ENCODE measurements around the gene STX18.
"Not testable (repeated sequence)": the region's sequence is repeated elsewhere in the genome, so short reads cannot be mapped to it uniquely, and the experiment has no call there.

STX18 gene

GRCh38 chr4:4433941-4434340 lies 107.9 kb downstream of the STX18 start:
- no peak for DNase-seq

- DNase-seq = no peak
These were observed 109.3 kb downstream of the STX18 start for GRCh38 chr4:4432341-4433125.

GRCh38 chr4:4430492-4431195 lies 111.2 kb downstream of the STX18 start:
- peak; percentile 36 for DNase-seq

- DNase-seq = no peak
These were observed 112.6 kb downstream of the STX18 start for GRCh38 chr4:4428966-4429875.

- DNase-seq = no peak
These were observed 114.0 kb downstream of the STX18 start for GRCh38 chr4:4427886-4428285.

GRCh38 chr4:4427121-4427870 lies 114.6 kb downstream of the STX18 start:
- no peak for DNase-seq

GRCh38 chr4:4426511-4427120 lies 115.2 kb downstream of the STX18 start:
- DNase-seq = no peak

- DNase-seq = no peak
These were observed 116.2 kb downstream of the STX18 start for GRCh38 chr4:4425696-4426095.

- DNase-seq = no peak
These were observed 116.6 kb downstream of the STX18 start for GRCh38 chr4:4425119-4425690.

GRCh38 chr4:4424499-4425115 lies 117.2 kb downstream of the STX18 start:
- DNase-seq = no peak

GRCh38 chr4:4423706-4424498 lies 117.9 kb downstream of the STX18 start:
- DNase-seq = no peak

- no peak for DNase-seq
These were observed 118.9 kb downstream of the STX18 start for GRCh38 chr4:4422856-4423499.

GRCh38 chr4:4422117-4422516 lies 119.7 kb downstream of the STX18 start:
- DNase-seq = not testable (repeated sequence)

- DNase-seq = no peak
These were observed 120.5 kb downstream of the STX18 start for GRCh38 chr4:4421356-4421755.

GRCh38 chr4:4420421-4420820 lies 121.4 kb downstream of the STX18 start:
- DNase-seq = no peak

GRCh38 chr4:4419896-4420295 lies 122.0 kb downstream of the STX18 start:
- no peak for DNase-seq

GRCh38 chr4:4418676-4419390 lies 123.0 kb downstream of the STX18 start:
- no peak for DNase-seq

- no peak for DNase-seq
These were observed 124.0 kb downstream of the STX18 start for GRCh38 chr4:4417886-4418285.

- no peak for DNase-seq
These were observed 124.9 kb downstream of the STX18 start for GRCh38 chr4:4416981-4417380.

All from stimulated activated CD4-positive, alpha-beta T cell treated with anti-CD3 and anti-CD28 coated beads, Interleukin-12 subunit alpha, Interleukin-12 subunit beta, amount 100 ng/mL, for 4 hours (primary cell).